HepG2 (cell line): Measurements from ENCODE around the gene DFFA. TPM values are rescaled to one million over a fixed set of nuclear protein-coding genes. Genes with fewer than 3 reads are reported as not detected.

Source experiments
- ATAC-seq: fragments of 200-7000 bp; cut with Tn5 transposase; 3 replicates; pipeline ENCODE4 v1.9.1; 2020; ENCODE audit warnings: mild to moderate bottlenecking, moderate library complexity
- BruUV-seq: library from RNA; stranded (reverse); fragments of 400-500 nt; replicated peaks from 2 replicates; lab custom pipeline; 2021; lab: Mats Ljungman, UMichigan
- CTCF ChIA-PET: fragments of 300-600 bp; formaldehyde crosslinking; extraction: SDS; loops from one replicate; lab custom pipeline; 2021; ENCODE audit warnings: low total read pairs, inconsistent platforms, low intra/inter-chr PET ratio; lab: Yijun Ruan, JAX
- POLR2A ChIA-PET: fragments of 350-600 bp; sonication (Branson Sonifier 250); formaldehyde crosslinking; loops from one replicate; lab custom pipeline; 2020; ENCODE audit warnings: antibody characterized with exemption, inconsistent platforms; lab: Yijun Ruan, JAX
- DNase-seq: peaks from one replicate; pipeline ENCODE4 v3.0.0-alpha.2; 2015; ENCODE audit warnings: low spot score
- FAIRE-seq: peaks from 3 replicates; lab custom pipeline; 2011; peaks lifted over from hg19 to GRCh38; lab: Jason Lieb, UNC
- H2AFZ ChIP-seq: one replicate; pipeline ENCODE4 v1.6.1; 2011; ENCODE audit warnings: low read length, inconsistent platforms
- H3K27ac ChIP-seq: fragments of 300-600 bp; 3 replicates; pipeline ENCODE4 v1.8.0; 2011; ENCODE audit warnings: mixed run types, mild to moderate bottlenecking, mixed read lengths, low read length, inconsistent platforms; ENCODE audit not compliant: insufficient read depth; ENCODE audit errors: extremely low read length
- H3K27me3 ChIP-seq, 2 experiments: fragments of 200-600 bp in 1 of 2; 2 replicates in 1 of 2; 3 replicates in 1 of 2; pipeline versions ENCODE4 v1.6.0 to v1.8.0; 2011; ENCODE audit warnings: low read length in 2 of 2, mild to moderate bottlenecking in 2 of 2, moderate library complexity in 2 of 2, inconsistent platforms in 1 of 2; ENCODE audit not compliant: insufficient read depth in 2 of 2, control insufficient read depth in 1 of 2
- H3K36me3 ChIP-seq, 2 experiments: fragments of 200-600 bp in 1 of 2; replicated peaks in 1 of 2; 2 replicates in 1 of 2; 3 replicates in 1 of 2; pipeline versions ENCODE4 v1.5.1 to v1.8.0; 2011; ENCODE audit warnings: low read length in 2 of 2, inconsistent platforms in 1 of 2; ENCODE audit not compliant: insufficient read depth in 2 of 2, control insufficient read depth in 1 of 2
- H3K4me1 ChIP-seq: 2 replicates; pipeline ENCODE4 v1.5.1; 2012; ENCODE audit warnings: low read length, inconsistent platforms; ENCODE audit not compliant: insufficient read depth
- H3K4me2 ChIP-seq: 2 replicates; pipeline ENCODE4 v1.6.0; 2011; ENCODE audit warnings: low read depth, low read length, inconsistent platforms
- H3K4me3 ChIP-seq, 3 experiments: fragments of 200-600 bp in 1 of 3; sonication (generic), shearing (Covaris generic) in 1 of 3; replicated peaks in 1 of 3; 2 replicates each; pipeline ENCODE4 v1.5.1; 2011 to 2016; ENCODE audit warnings: low read length in 3 of 3, inconsistent platforms in 2 of 3, low read depth in 2 of 3, mild to moderate bottlenecking in 2 of 3, control low read depth in 1 of 3, mixed read lengths in 1 of 3; ENCODE audit not compliant: insufficient read depth in 1 of 3
- H3K79me2 ChIP-seq: one replicate; pipeline ENCODE4 v1.6.1; 2011; ENCODE audit warnings: low read length, inconsistent platforms; ENCODE audit not compliant: insufficient read depth
- H3K9ac ChIP-seq: 2 replicates; pipeline ENCODE4 v1.6.0; 2011; ENCODE audit warnings: mild to moderate bottlenecking, low read depth, low read length, inconsistent platforms; ENCODE audit not compliant: insufficient read depth
- H3K9me3 ChIP-seq: 2 replicates; pipeline ENCODE4 v1.5.1; 2012; ENCODE audit warnings: mild to moderate bottlenecking, low read length
- H4K20me1 ChIP-seq: 2 replicates; pipeline ENCODE4 v1.6.0; 2011; ENCODE audit warnings: inconsistent platforms, mild to moderate bottlenecking, low read length, moderate library complexity; ENCODE audit not compliant: insufficient read depth
- ELF3 ChIP-seq: IDR thresholded peaks from 2 replicates; pipeline ENCODE4 v1.6.1; 2016; ENCODE audit warnings: missing genetic modification reagents, missing compliant biosample characterization
- FIP1L1 ChIP-seq: fragments of 200-400 bp; formaldehyde crosslinking; IDR thresholded peaks from 2 replicates; pipeline ENCODE4 v1.6.1; 2018; ENCODE audit warnings: low read depth, mild to moderate bottlenecking, low read length, moderate library complexity, borderline replicate concordance; ENCODE audit not compliant: insufficient read depth
- KLF16 ChIP-seq, 2 experiments: sonication (generic) in 1 of 2; formaldehyde crosslinking in 1 of 2; IDR thresholded peaks; 2 replicates each; pipeline versions ENCODE4 v1.6.1 to v1.8.0; 2016 to 2023; ENCODE audit warnings: missing genetic modification reagents in 2 of 2, missing compliant biosample characterization in 1 of 2
- MAF1 ChIP-seq: sonication (generic); formaldehyde crosslinking; IDR thresholded peaks from 2 replicates; pipeline ENCODE4 v1.5.0; 2020; ENCODE audit warnings: missing genetic modification reagents, borderline replicate concordance
- MED8 ChIP-seq: sonication (generic); formaldehyde crosslinking; IDR thresholded peaks from 2 replicates; pipeline ENCODE4 v1.8.1; 2023; ENCODE audit warnings: mild to moderate bottlenecking, missing genetic modification reagents; ENCODE audit not compliant: insufficient replicate concordance
- NR2C2 ChIP-seq: sonication (generic); formaldehyde crosslinking; IDR thresholded peaks from 2 replicates; pipeline ENCODE4 v1.4.0; 2020; ENCODE audit warnings: missing genetic modification reagents, mild to moderate bottlenecking, moderate library complexity, borderline replicate concordance
- PITX1 ChIP-seq: sonication (generic); formaldehyde crosslinking; IDR thresholded peaks from 2 replicates; pipeline ENCODE4 v1.5.1; 2020; ENCODE audit warnings: mild to moderate bottlenecking, missing genetic modification reagents
- SATB2 ChIP-seq: sonication (generic); formaldehyde crosslinking; IDR thresholded peaks from 2 replicates; pipeline ENCODE4 v1.5.0; 2020; ENCODE audit warnings: missing genetic modification reagents
- SMYD3 ChIP-seq: sonication (generic); formaldehyde crosslinking; IDR thresholded peaks from 2 replicates; pipeline ENCODE4 v1.8.1; 2023; ENCODE audit warnings: mild to moderate bottlenecking, missing genetic modification reagents
- ZFYVE20 ChIP-seq: sonication (generic); formaldehyde crosslinking; IDR thresholded peaks from 2 replicates; pipeline ENCODE4 v1.8.0; 2023; ENCODE audit warnings: low read depth, mild to moderate bottlenecking, moderate library complexity, missing genetic modification reagents, borderline replicate concordance
- ZNF124 ChIP-seq: sonication (generic); formaldehyde crosslinking; IDR thresholded peaks from 2 replicates; pipeline ENCODE4 v1.4.0; 2020; ENCODE audit warnings: missing genetic modification reagents
- ZNF446 ChIP-seq: sonication (generic); formaldehyde crosslinking; IDR thresholded peaks from 2 replicates; pipeline ENCODE4 v1.5.0; 2020; ENCODE audit warnings: mild to moderate bottlenecking, missing genetic modification reagents
- WGBS: methylation state at CpG from one replicate; pipeline ENCODE4 v1.1.6; 2017; ENCODE audit warnings: low lambda C conversion rate; 5-methylcytosine and 5-hydroxymethylcytosine counted together
- in situ Hi-C: cut with HindIII; loops from 2 replicates; pipeline ENCODE4 v1.10.0; 2017; ENCODE audit warnings: low pct_unique_long_range_greater_than_20kb; ENCODE audit not compliant: extremely low pct_ligation_motif_present
- intact Hi-C: fragments of 100-400 bp; cut with micrococcal nuclease; formaldehyde crosslinking; loops from one replicate; pipeline ENCODE4 v1.10.0; 2022; ENCODE audit not compliant: unreplicated experiment
- polyA plus RNA-seq, 8 experiments: library from polyadenylated mRNA; depleted of rRNA in 3 of 8; stranded (reverse) in 7 of 8; unstranded in 1 of 8; fragments of >200 nt; fragmentation: Illumina TruSeq in 4 of 8; extraction: Trizol in 4 of 8; gene quantifications; 2 replicates each; pipeline versions ENCODE4 v1.2.1 to v1.2.3, GENCODE V29; 2011 to 2016; ENCODE audit warnings: low read depth in 4 of 8, missing spikeins in 1 of 8, mixed read lengths in 1 of 8; ENCODE audit not compliant: insufficient read depth in 1 of 8
- total RNA-seq, 5 experiments: library from RNA; depleted of rRNA; stranded (reverse); fragments of >200 nt; fragmentation: Illumina TruSeq; extraction: Trizol; gene quantifications; 2 replicates each; pipeline ENCODE4 v1.2.3, GENCODE V29; 2016; ENCODE audit warnings: low read depth in 1 of 5
- TF ChIP-seq, protein P1 (sequence below): sonication (generic); formaldehyde crosslinking; IDR thresholded peaks from 2 replicates; pipeline ENCODE4 v1.9.0; 2021; ENCODE audit warnings: missing genetic modification reagents, mild to moderate bottlenecking, borderline replicate concordance
- TF ChIP-seq, protein P2 (sequence below), 2 experiments: sonication (generic) in 1 of 2; formaldehyde crosslinking in 1 of 2; IDR thresholded peaks; 2 replicates each; pipeline versions ENCODE4 v1.4.0 to v1.6.1; 2016 to 2020; ENCODE audit warnings: borderline replicate concordance in 1 of 2, low read depth in 1 of 2, mild to moderate bottlenecking in 1 of 2, missing genetic modification reagents in 1 of 2
- TF ChIP-seq, protein P3 (sequence below): sonication (generic); formaldehyde crosslinking; IDR thresholded peaks from 2 replicates; pipeline ENCODE4 v1.4.0; 2020; ENCODE audit warnings: missing genetic modification reagents

The DFFA gene
- total and polyA plus RNA-seq, 2 of the 13 experiments (the other 11 are each of a cell fraction or from before 2014, with no cell fraction given) = 16.5 to 33.9 TPM

DNA sequence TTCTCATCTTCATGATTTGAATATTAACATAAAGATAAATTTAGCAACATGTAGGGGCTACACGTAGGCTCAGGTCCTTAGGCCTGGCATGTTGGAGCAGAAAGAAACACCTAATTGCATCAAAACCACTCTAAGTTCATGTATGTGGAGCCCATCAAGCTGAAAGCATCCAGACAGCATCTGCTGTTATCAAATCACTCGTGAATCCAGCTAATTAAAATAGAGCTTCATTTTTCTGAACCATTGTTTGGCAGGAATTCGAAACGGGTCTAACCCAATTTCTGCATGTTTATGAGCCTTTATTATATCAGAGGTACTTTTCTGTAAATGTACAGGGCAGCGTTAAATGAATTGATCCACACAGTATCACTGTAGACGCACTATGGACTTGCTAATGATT, 48.2 kb upstream of the DFFA start:
- no peaks in the 10 kb centered on the region for H3K36me3 ChIP-seq
- DNase-seq = no peak
- POLR2A ChIA-PET = no interaction called here
- in situ Hi-C loops = no loop called here
- no peak overlapping the region for H3K27ac ChIP-seq
- H3K27me3 ChIP-seq = no peaks in the 10 kb centered on the region
- no peak overlapping the region for H3K9ac ChIP-seq
- H3K4me2 ChIP-seq = no peak overlapping the region
- H4K20me1 ChIP-seq = peaks cover 8% of the 10 kb centered on the region
- H3K4me1 ChIP-seq = peaks cover 57% of the 10 kb centered on the region
- no peak overlapping the region for H3K4me3 ChIP-seq
- CTCF ChIA-PET = no interaction called here
- no TSS peak for BruUV-seq
- WGBS = 96% methylated on average over 6 of the region's 6 CpGs
- intact Hi-C loops = no loop called here
- peaks cover 12% of the 10 kb centered on the region for H3K79me2 ChIP-seq
- no peak overlapping the region for H2AFZ ChIP-seq
- H3K9me3 ChIP-seq = no peaks in the 10 kb centered on the region
- FAIRE-seq = no peak
- no peak for ATAC-seq
- TF ChIP-seq MED8 (CRISPR knock-in tag) (no peak), PITX1 (no peak), NR2C2 (CRISPR knock-in tag) (no peak), FIP1L1 (no peak), ELF3 (CRISPR knock-in tag) (no peak), ZNF446 (CRISPR knock-in tag) (no peak), ZFYVE20 (no peak), SMYD3 (CRISPR knock-in tag) (no peak), SATB2 (CRISPR knock-in tag) (no peak), ZNF124 (CRISPR knock-in tag) (no peak), KLF16 (CRISPR knock-in tag; IDR thresholded peaks at IDR 0.05) (no peak), MAF1 (no peak)
- TF ChIP-seq, protein P1, sequence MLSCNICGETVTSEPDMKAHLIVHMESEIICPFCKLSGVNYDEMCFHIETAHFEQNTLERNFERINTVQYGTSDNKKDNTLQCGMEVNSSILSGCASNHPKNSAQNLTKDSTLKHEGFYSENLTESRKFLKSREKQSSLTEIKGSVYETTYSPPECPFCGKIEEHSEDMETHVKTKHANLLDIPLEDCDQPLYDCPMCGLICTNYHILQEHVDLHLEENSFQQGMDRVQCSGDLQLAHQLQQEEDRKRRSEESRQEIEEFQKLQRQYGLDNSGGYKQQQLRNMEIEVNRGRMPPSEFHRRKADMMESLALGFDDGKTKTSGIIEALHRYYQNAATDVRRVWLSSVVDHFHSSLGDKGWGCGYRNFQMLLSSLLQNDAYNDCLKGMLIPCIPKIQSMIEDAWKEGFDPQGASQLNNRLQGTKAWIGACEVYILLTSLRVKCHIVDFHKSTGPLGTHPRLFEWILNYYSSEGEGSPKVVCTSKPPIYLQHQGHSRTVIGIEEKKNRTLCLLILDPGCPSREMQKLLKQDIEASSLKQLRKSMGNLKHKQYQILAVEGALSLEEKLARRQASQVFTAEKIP (CRISPR knock-in tag) = no peak
- TF ChIP-seq, protein P2, sequence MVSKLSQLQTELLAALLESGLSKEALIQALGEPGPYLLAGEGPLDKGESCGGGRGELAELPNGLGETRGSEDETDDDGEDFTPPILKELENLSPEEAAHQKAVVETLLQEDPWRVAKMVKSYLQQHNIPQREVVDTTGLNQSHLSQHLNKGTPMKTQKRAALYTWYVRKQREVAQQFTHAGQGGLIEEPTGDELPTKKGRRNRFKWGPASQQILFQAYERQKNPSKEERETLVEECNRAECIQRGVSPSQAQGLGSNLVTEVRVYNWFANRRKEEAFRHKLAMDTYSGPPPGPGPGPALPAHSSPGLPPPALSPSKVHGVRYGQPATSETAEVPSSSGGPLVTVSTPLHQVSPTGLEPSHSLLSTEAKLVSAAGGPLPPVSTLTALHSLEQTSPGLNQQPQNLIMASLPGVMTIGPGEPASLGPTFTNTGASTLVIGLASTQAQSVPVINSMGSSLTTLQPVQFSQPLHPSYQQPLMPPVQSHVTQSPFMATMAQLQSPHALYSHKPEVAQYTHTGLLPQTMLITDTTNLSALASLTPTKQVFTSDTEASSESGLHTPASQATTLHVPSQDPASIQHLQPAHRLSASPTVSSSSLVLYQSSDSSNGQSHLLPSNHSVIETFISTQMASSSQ (IDR thresholded peaks at IDR 0.05; ENCODE audit: low read depth) = no peak
- TF ChIP-seq, protein P2 (CRISPR knock-in tag; IDR thresholded peaks at IDR 0.05; ENCODE audit: borderline replicate concordance) = no peak
- TF ChIP-seq, protein P3, sequence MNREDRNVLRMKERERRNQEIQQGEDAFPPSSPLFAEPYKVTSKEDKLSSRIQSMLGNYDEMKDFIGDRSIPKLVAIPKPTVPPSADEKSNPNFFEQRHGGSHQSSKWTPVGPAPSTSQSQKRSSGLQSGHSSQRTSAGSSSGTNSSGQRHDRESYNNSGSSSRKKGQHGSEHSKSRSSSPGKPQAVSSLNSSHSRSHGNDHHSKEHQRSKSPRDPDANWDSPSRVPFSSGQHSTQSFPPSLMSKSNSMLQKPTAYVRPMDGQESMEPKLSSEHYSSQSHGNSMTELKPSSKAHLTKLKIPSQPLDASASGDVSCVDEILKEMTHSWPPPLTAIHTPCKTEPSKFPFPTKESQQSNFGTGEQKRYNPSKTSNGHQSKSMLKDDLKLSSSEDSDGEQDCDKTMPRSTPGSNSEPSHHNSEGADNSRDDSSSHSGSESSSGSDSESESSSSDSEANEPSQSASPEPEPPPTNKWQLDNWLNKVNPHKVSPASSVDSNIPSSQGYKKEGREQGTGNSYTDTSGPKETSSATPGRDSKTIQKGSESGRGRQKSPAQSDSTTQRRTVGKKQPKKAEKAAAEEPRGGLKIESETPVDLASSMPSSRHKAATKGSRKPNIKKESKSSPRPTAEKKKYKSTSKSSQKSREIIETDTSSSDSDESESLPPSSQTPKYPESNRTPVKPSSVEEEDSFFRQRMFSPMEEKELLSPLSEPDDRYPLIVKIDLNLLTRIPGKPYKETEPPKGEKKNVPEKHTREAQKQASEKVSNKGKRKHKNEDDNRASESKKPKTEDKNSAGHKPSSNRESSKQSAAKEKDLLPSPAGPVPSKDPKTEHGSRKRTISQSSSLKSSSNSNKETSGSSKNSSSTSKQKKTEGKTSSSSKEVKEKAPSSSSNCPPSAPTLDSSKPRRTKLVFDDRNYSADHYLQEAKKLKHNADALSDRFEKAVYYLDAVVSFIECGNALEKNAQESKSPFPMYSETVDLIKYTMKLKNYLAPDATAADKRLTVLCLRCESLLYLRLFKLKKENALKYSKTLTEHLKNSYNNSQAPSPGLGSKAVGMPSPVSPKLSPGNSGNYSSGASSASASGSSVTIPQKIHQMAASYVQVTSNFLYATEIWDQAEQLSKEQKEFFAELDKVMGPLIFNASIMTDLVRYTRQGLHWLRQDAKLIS (CRISPR knock-in tag) = no peak
- TF ChIP-seq, all 625 proteins: peak for 0
